SH-SY5Y (cell line): ENCODE data around the gene SARDH.

Experiments used
- GATA2 ChIP-seq: IDR thresholded peaks from 2 replicates; pipeline ENCODE4 v1.6.1; 2011; ENCODE audit warnings: mild to moderate bottlenecking, low read depth, low read length
- GATA3 ChIP-seq: IDR thresholded peaks from 2 replicates; pipeline ENCODE4 v1.6.1; 2011; ENCODE audit warnings: low read depth, mild to moderate bottlenecking, low read length, moderate library complexity

- TF ChIP-seq GATA3, result no peak
- TF ChIP-seq GATA2, result no peak
These were observed 39.7 kb upstream of the SARDH start for GRCh38 chr9:133777871-133778270.
